CD4-positive, alpha-beta T cell (primary cell): ENCODE measurements around the gene CRNKL1. TPM values are rescaled to one million over a fixed set of nuclear protein-coding genes. Genes with fewer than 3 reads are reported as not detected.
"Not testable (repeated sequence)": the region's sequence is repeated elsewhere in the genome, so short reads cannot be mapped to it uniquely, and the experiment has no call there.

Experiments
- ATAC-seq: fragments of 200-7000 bp; cut with Tn5 transposase; one replicate; pipeline ENCODE4 v1.10.0; 2022; ENCODE audit warnings: mild to moderate bottlenecking; ENCODE audit not compliant: poor library complexity
- CTCF ChIA-PET: fragments of 350-600 bp; sonication (Branson Sonifier 250); formaldehyde crosslinking; loops from one replicate; lab custom pipeline; 2021; ENCODE audit warnings: antibody characterized with exemption, inconsistent platforms; lab: Charles Lee
- POLR2A ChIA-PET: fragments of 350-600 bp; sonication (Branson Sonifier 250); formaldehyde crosslinking; loops from one replicate; lab custom pipeline; 2021; ENCODE audit warnings: antibody characterized with exemption, inconsistent platforms; lab: Charles Lee
- DNase-seq, 14 experiments: peaks; one replicate each; pipeline ENCODE4 v3.0.0-alpha.2; 2013 to 2020; ENCODE audit warnings: mixed read lengths in 2 of 14
- H3K27ac ChIP-seq, 2 donors: one replicate each; pipeline versions ENCODE4 v1.5.1 to v1.7.0; 2013; ENCODE audit warnings: low read length in 2 of 2, low read depth in 1 of 2, mild to moderate bottlenecking in 1 of 2
- H3K27me3 ChIP-seq, 2 experiments: 1 replicate in 1 of 2; 2 replicates in 1 of 2; pipeline versions ENCODE4 v1.6.1 to v1.7.0; 2013; ENCODE audit warnings: low read length in 2 of 2, control low read depth in 1 of 2, mild to moderate bottlenecking in 1 of 2, moderate library complexity in 1 of 2; ENCODE audit not compliant: insufficient read depth in 2 of 2, control insufficient read depth in 1 of 2
- H3K36me3 ChIP-seq: one replicate; pipeline ENCODE4 v1.6.1; 2013; ENCODE audit warnings: low read length, control low read depth; ENCODE audit not compliant: insufficient read depth
- H3K4me1 ChIP-seq: one replicate; pipeline ENCODE4 v1.6.1; 2013; ENCODE audit warnings: low read length, control low read depth; ENCODE audit not compliant: insufficient read depth
- H3K4me3 ChIP-seq: one replicate; pipeline ENCODE4 v1.5.1; 2013; ENCODE audit warnings: mild to moderate bottlenecking, low read length, moderate library complexity
- H3K9me3 ChIP-seq, 2 experiments: 1 replicate in 1 of 2; 2 replicates in 1 of 2; pipeline versions ENCODE4 v1.6.1 to v1.7.0; 2013; ENCODE audit warnings: low read length in 2 of 2, mild to moderate bottlenecking in 2 of 2, control low read depth in 1 of 2, moderate library complexity in 1 of 2; ENCODE audit not compliant: control insufficient read depth in 1 of 2, insufficient read depth in 1 of 2
- H3K27ac Mint-ChIP-seq: one replicate; pipeline ENCODE4 v1.8.0; 2020; ENCODE audit warnings: mixed read lengths
- H3K27me3 Mint-ChIP-seq: one replicate; pipeline ENCODE4 v1.8.0; 2021; ENCODE audit warnings: mixed read lengths
- H3K36me3 Mint-ChIP-seq: one replicate; pipeline ENCODE4 v1.8.0; 2021; ENCODE audit warnings: low read depth, mixed read lengths
- H3K4me1 Mint-ChIP-seq: one replicate; pipeline ENCODE4 v1.8.0; 2021; ENCODE audit warnings: low read depth, mixed read lengths
- H3K4me3 Mint-ChIP-seq: one replicate; pipeline ENCODE4 v1.8.0; 2020; ENCODE audit warnings: mild to moderate bottlenecking, mixed read lengths
- H3K9me3 Mint-ChIP-seq: one replicate; pipeline ENCODE4 v1.8.0; 2020; ENCODE audit warnings: mixed read lengths
- intact Hi-C, 2 experiments: fragments of 100-400 bp; cut with DNase I in 1 of 2; cut with micrococcal nuclease in 1 of 2; formaldehyde crosslinking; loops; one replicate each; pipeline versions ENCODE4 v1.15.1 to v1.9.0; 2023 to 2025; cut with DNase I, micrococcal nuclease
- total RNA-seq, 174 experiments: library from RNA in 2 of 174; stranded (reverse) in 2 of 174; gene quantifications; one replicate each; pipeline ENCODE4 v1.2.3 and lab custom pipeline; 2021 to 2026
- TF ChIP-seq, protein P1 (sequence below): fragments of 200-600 bp; IDR thresholded peaks from one replicate; pipeline ENCODE4 v1.8.0; 2022; ENCODE audit warnings: antibody characterized with exemption, mild to moderate bottlenecking

The CRNKL1 gene
- total RNA-seq, 2 experiments from 2014 or later, result 24.3 to 26.1 TPM

DNA sequence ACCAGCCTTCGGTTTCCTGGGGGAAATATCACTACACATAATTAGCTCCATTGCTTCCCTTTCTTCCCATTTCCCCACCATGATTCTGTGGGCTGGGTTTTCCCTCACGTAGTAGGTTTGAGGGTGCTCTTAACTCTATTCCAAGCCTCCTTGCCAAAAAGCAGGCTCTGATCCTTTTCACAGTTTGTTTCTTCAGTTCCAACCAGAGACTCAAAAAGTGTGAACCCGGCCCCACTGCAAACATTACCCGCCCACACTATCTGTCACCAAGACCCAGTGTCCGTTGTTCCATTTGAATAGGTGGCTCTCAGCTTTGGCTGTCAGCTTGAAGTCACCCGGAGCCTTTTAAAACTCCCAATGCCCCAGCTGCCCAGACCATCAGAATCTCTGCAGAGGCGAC is 46.9 kb downstream of the CRNKL1 start:
- ChIA-PET POLR2A (no interaction called here), CTCF (interaction anchor here (1.0 kb wide), 1 partner anchor 10 kb away, joined by 3 read pairs; no protein-coding TSS in a partner anchor)
- Mint-ChIP-seq H3K4me1 (peaks cover 17% of the 10 kb centered on the region), H3K27ac (no peak overlapping the region), H3K4me3 (no peak overlapping the region), H3K27me3 (peaks cover 68% of the 10 kb centered on the region), H3K9me3 (no peaks in the 10 kb centered on the region), H3K36me3 (no peaks in the 10 kb centered on the region)
- no peaks in the 10 kb centered on the region for H3K9me3 ChIP-seq
- TF ChIP-seq, protein P1, sequence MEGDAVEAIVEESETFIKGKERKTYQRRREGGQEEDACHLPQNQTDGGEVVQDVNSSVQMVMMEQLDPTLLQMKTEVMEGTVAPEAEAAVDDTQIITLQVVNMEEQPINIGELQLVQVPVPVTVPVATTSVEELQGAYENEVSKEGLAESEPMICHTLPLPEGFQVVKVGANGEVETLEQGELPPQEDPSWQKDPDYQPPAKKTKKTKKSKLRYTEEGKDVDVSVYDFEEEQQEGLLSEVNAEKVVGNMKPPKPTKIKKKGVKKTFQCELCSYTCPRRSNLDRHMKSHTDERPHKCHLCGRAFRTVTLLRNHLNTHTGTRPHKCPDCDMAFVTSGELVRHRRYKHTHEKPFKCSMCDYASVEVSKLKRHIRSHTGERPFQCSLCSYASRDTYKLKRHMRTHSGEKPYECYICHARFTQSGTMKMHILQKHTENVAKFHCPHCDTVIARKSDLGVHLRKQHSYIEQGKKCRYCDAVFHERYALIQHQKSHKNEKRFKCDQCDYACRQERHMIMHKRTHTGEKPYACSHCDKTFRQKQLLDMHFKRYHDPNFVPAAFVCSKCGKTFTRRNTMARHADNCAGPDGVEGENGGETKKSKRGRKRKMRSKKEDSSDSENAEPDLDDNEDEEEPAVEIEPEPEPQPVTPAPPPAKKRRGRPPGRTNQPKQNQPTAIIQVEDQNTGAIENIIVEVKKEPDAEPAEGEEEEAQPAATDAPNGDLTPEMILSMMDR, result no peak
- no peak overlapping the region for H3K27ac ChIP-seq
- intact Hi-C loops, result no loop called here
- H3K4me3 ChIP-seq, result no peak overlapping the region
- H3K4me1 ChIP-seq, result peaks cover 14% of the 10 kb centered on the region
- no peak for DNase-seq
- no peaks in the 10 kb centered on the region for H3K36me3 ChIP-seq
- H3K27me3 ChIP-seq, result peaks cover 7 to 19% of the 10 kb centered on the region in 2 experiments
- no peak for ATAC-seq

DNA sequence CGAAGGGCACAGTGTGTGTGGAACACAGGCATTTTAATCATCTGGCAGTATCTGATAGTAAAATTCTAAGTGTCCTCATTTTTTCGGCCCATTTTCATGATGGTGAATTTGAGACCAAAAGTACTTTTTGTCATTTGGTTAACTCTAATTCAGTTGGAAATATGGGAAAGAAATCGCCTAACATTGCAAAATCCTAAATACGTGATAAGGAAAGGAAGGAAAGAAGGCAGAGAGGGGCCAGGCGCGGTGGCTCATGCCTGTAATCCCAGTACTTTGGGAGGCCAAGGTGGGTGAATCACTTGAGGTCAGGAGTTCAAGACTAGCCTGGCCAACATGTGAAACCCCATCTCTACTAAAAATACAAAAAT is 48.3 kb downstream of the CRNKL1 start:
- Histone ChIP-seq H3K4me1 (peaks cover 14% of the 10 kb centered on the region), H3K4me3 (peak overlapping the region; percentile 25), H3K27me3 (peaks cover 7 to 12% of the 10 kb centered on the region in 2 experiments)
- Mint-ChIP-seq H3K4me1 (peaks cover 17% of the 10 kb centered on the region), H3K4me3 (peak overlapping the region; percentile 83), H3K27me3 (peaks cover 69% of the 10 kb centered on the region)
- H3K27ac Mint-ChIP-seq, H3K36me3 ChIP-seq, H3K9me3 ChIP-seq, H3K27ac ChIP-seq, DNase-seq, H3K36me3 Mint-ChIP-seq, H3K9me3 Mint-ChIP-seq, intact Hi-C loops, ATAC-seq, CTCF ChIA-PET: not testable (repeated sequence)
- POLR2A ChIA-PET, result interaction anchor here (0.7 to 0.9 kb wide), 2 partner anchors 13 to 49 kb away, joined by 3 to 4 read pairs; partner anchors contain the start of genes CFAP61, CRNKL1 and NAA20

DNA sequence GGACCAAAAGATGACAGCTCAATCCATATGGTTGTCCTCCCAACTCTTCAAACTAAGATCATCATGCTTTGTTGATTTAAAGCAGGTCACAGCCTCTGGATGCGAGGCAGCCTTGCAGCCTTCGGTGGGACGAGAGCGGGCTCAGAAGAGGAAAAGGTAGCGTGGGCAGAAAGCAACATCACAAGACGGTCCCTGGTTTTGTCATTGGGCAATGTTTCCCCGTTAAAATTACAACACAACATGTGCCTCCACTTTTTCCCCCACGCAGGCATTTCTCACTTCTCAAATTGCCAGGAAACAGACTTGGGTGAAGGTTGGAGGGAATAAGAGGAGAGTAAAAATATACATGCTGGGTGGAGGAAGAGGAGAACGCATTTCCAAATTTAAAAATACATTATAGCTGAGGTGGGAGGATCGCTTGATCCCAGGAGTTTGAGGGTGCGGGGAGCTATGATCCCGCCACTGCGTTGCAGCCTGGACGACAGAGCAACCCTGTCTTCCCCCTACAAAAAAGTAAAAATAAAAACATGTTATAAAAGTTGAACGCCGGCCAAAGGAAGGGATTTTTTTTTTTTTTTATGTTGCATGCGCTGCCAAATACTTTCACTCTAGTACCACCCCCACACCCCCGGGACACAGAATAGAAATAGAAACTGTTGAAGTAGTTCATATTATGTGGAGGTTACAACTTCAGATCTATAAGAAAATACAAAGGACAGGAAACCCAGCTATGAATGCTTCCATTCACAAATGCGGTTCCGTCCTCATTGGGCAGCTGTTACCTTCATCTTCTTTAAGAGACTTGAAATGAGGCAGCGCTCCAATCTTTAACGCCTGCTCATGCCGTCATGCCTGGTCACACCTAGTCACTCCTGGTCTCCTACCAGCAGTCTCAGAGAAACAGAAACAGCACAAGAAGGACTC is 49.0 kb downstream of the CRNKL1 start:
- Histone ChIP-seq H3K4me3 (peak overlapping the region; percentile 25), H3K27me3 (peaks cover 7 to 9% of the 10 kb centered on the region in 2 experiments), H3K27ac (no peak overlapping the region), H3K4me1 (peaks cover 14% of the 10 kb centered on the region), H3K9me3 (no peaks in the 10 kb centered on the region), H3K36me3 (no peaks in the 10 kb centered on the region)
- peak in 3 of 14 experiments; percentile 14 to 43 (median 43) for DNase-seq
- Mint-ChIP-seq H3K27me3 (peaks cover 75% of the 10 kb centered on the region), H3K9me3 (no peaks in the 10 kb centered on the region), H3K27ac (no peak overlapping the region), H3K4me1 (peaks cover 17% of the 10 kb centered on the region), H3K4me3 (peak overlapping the region; percentile 83), H3K36me3 (no peaks in the 10 kb centered on the region)
- ATAC-seq, result peak; percentile 75
- TF ChIP-seq, protein P1, result no peak
- CTCF ChIA-PET, result interaction anchor here (1.1 kb wide), 1 partner anchor 22 kb away, joined by 3 read pairs; no protein-coding TSS in a partner anchor
- intact Hi-C loops, result no loop called here
- POLR2A ChIA-PET, result interaction anchor here (0.7 kb wide), 1 partner anchor 49 kb away, joined by 3 read pairs; the partner anchor contains the start of genes CFAP61 and CRNKL1
